Fibroblast of lung (primary cell): Measurements from ENCODE around the gene GDF10. TPM values are rescaled to one million over a fixed set of nuclear protein-coding genes. Genes with fewer than 3 reads are reported as not detected.

Experiments used
- DNase-seq, 2 donors: peaks; one replicate each; pipeline versions ENCODE4 v3.0.0 to v3.0.0-alpha.2; 2010; ENCODE audit warnings: low read depth in 2 of 2
- H2AFZ ChIP-seq: 2 replicates; pipeline ENCODE4 v1.5.1; 2012; ENCODE audit warnings: low read length, control low read depth, inconsistent platforms
- H3K27ac ChIP-seq: 2 replicates; pipeline ENCODE4 v1.5.1; 2011; ENCODE audit warnings: low read length, control low read depth; ENCODE audit not compliant: insufficient read depth
- H3K27me3 ChIP-seq: 2 replicates; pipeline ENCODE4 v1.5.1; 2011; ENCODE audit warnings: mild to moderate bottlenecking, low read length; ENCODE audit not compliant: control insufficient read depth, insufficient read depth
- H3K36me3 ChIP-seq: 2 replicates; pipeline ENCODE4 v1.5.1; 2011; ENCODE audit warnings: low read length; ENCODE audit not compliant: control insufficient read depth, insufficient read depth
- H3K4me1 ChIP-seq: 2 replicates; pipeline ENCODE4 v1.5.1; 2011; ENCODE audit warnings: low read length; ENCODE audit not compliant: control insufficient read depth, insufficient read depth; ENCODE audit errors: extremely low read depth
- H3K4me2 ChIP-seq: 2 replicates; pipeline ENCODE4 v1.5.1; 2011; ENCODE audit warnings: low read length, control low read depth; ENCODE audit not compliant: insufficient read depth; ENCODE audit errors: extremely low read depth
- H3K4me3 ChIP-seq, 4 experiments: fragments of 200-600 bp in 1 of 4; sonication (generic) in 1 of 4; replicated peaks in 1 of 4; 2 replicates each; pipeline ENCODE4 v1.5.1; 2011 to 2016; ENCODE audit warnings: low read length in 4 of 4, low read depth in 3 of 4, mild to moderate bottlenecking in 3 of 4, control low read depth in 2 of 4, inconsistent platforms in 1 of 4, mixed read lengths in 1 of 4; ENCODE audit not compliant: insufficient read depth in 1 of 4; ENCODE audit errors: control extremely low read depth in 1 of 4
- H3K79me2 ChIP-seq: 2 replicates; pipeline ENCODE4 v1.5.1; 2012; ENCODE audit warnings: mild to moderate bottlenecking, low read length, inconsistent platforms; ENCODE audit not compliant: control insufficient read depth, insufficient read depth
- H3K9ac ChIP-seq: 2 replicates; pipeline ENCODE4 v1.5.1; 2011; ENCODE audit warnings: mild to moderate bottlenecking, low read length, control low read depth; ENCODE audit not compliant: insufficient read depth
- H3K9me3 ChIP-seq: 2 replicates; pipeline ENCODE4 v1.5.1; 2012; ENCODE audit warnings: low read depth, low read length; ENCODE audit not compliant: control insufficient read depth, insufficient read depth
- H4K20me1 ChIP-seq: 2 replicates; pipeline ENCODE4 v1.5.1; 2011; ENCODE audit warnings: low read length; ENCODE audit not compliant: control insufficient read depth, insufficient read depth; ENCODE audit errors: extremely low read depth
- CTCF ChIP-seq, 2 donors: IDR thresholded peaks in 1 of 2; conservative IDR thresholded peaks in 1 of 2; 1 replicate in 1 of 2; 2 replicates in 1 of 2; pipeline ENCODE4 v1.5.1; 2011 to 2012; ENCODE audit warnings: low read length in 2 of 2, control low read depth in 1 of 2, inconsistent platforms in 1 of 2, low read depth in 1 of 2, mild to moderate bottlenecking in 1 of 2
- EZH2 ChIP-seq: IDR thresholded peaks from 2 replicates; pipeline ENCODE4 v1.5.1; 2012; ENCODE audit warnings: low read length, control low read depth, mild to moderate bottlenecking; ENCODE audit errors: missing control alignments
- polyA plus RNA-seq, 2 donors: library from polyadenylated mRNA; depleted of rRNA in 1 of 2; stranded (reverse) in 1 of 2; unstranded in 1 of 2; fragments of >200 nt; gene quantifications; 2 replicates each; pipeline ENCODE4 v1.2.1, GENCODE V29; 2011 to 2012; ENCODE audit warnings: missing spikeins in 1 of 2
- total RNA-seq: library from RNA; depleted of rRNA; stranded (reverse); fragments of >200 nt; gene quantifications from 2 replicates; pipeline ENCODE4 v1.2.1, GENCODE V29; 2014

Gene GDF10
- total and polyA plus RNA-seq, 2 donors (not counting 1 experiment from before 2014, with no cell fraction given): 6.2 to 25.1 TPM

DNA sequence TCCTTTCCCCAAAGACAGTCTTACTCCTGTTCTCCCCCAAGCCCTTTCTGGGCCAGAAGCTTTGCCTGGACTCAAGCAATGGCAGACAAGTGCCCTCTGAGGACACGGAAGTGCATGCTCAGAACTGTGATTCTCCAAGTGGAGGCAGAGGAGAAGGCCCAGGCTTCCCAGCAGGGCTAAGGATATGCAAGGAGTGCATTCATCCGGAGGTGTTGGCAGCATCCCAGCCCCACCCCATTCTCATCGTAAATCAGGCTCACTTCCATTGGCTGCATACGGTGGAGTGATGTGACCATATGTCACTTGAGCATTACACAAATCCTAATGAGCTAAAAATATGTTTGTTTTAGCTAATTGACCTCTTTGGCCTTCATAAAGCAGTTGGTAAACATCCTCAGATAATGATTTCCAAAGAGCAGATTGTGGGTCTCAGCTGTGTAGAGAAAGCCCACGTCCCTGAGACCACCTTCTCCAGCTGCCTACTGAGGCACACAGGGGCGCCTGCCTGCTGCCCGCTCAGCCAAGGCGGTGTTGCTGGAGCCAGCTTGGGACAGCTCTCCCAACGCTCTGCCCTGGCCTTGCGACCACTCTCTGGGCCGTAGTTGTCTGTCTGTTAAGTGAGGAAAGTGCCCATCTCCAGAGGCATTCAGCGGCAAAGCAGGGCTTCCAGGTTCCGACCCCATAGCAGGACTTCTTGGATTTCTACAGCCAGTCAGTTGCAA lies 46.7 kb downstream of the GDF10 start:
- H4K20me1 ChIP-seq: no peaks in the 10 kb centered on the region
- no peak overlapping the region for H3K4me3 ChIP-seq
- TF ChIP-seq CTCF (conservative IDR thresholded peaks at IDR 0.05 in 1 of 2, IDR thresholded peaks at IDR 0.05 in 1 of 2; ENCODE audit: low read depth in 1 of 2, low read length in 2 of 2): no peak
- no peak for TF ChIP-seq EZH2
- DNase-seq: peak in 1 of 2 donors; percentile 31
- no peak overlapping the region for H3K4me2 ChIP-seq
- H3K27me3 ChIP-seq: no peaks in the 10 kb centered on the region
- no peak overlapping the region for H3K27ac ChIP-seq
- H3K4me1 ChIP-seq: no peaks in the 10 kb centered on the region
- no peaks in the 10 kb centered on the region for H3K9me3 ChIP-seq
- H2AFZ ChIP-seq: no peak overlapping the region
- no peak overlapping the region for H3K9ac ChIP-seq
- no peaks in the 10 kb centered on the region for H3K79me2 ChIP-seq
- no peaks in the 10 kb centered on the region for H3K36me3 ChIP-seq

DNA sequence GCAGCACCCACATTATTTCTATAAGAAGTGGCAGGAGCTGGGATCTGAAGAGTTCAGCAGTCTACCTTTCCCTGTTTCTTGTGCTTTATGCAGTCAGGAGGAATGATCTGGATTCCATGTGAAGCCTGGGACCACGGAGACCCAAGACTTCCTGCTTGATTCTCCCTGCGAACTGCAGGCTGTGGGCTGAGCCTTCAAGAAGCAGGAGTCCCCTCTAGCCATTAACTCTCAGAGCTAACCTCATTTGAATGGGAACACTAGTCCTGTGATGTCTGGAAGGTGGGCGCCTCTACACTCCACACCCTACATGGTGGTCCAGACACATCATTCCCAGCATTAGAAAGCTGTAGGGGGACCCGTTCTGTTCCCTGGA lies 47.3 kb downstream of the GDF10 start:
- H3K4me1 ChIP-seq: no peaks in the 10 kb centered on the region
- no peaks in the 10 kb centered on the region for H3K36me3 ChIP-seq
- no peaks in the 10 kb centered on the region for H3K27me3 ChIP-seq
- no peaks in the 10 kb centered on the region for H4K20me1 ChIP-seq
- H3K79me2 ChIP-seq: no peaks in the 10 kb centered on the region
- TF ChIP-seq CTCF (conservative IDR thresholded peaks at IDR 0.05 in 1 of 2, IDR thresholded peaks at IDR 0.05 in 1 of 2; ENCODE audit: low read depth in 1 of 2, low read length in 2 of 2): no peak
- no peak for TF ChIP-seq EZH2
- H3K4me2 ChIP-seq: no peak overlapping the region
- DNase-seq: no peak
- H2AFZ ChIP-seq: no peak overlapping the region
- H3K27ac ChIP-seq: no peak overlapping the region
- H3K4me3 ChIP-seq: no peak overlapping the region
- H3K9ac ChIP-seq: no peak overlapping the region
- H3K9me3 ChIP-seq: no peaks in the 10 kb centered on the region

DNA sequence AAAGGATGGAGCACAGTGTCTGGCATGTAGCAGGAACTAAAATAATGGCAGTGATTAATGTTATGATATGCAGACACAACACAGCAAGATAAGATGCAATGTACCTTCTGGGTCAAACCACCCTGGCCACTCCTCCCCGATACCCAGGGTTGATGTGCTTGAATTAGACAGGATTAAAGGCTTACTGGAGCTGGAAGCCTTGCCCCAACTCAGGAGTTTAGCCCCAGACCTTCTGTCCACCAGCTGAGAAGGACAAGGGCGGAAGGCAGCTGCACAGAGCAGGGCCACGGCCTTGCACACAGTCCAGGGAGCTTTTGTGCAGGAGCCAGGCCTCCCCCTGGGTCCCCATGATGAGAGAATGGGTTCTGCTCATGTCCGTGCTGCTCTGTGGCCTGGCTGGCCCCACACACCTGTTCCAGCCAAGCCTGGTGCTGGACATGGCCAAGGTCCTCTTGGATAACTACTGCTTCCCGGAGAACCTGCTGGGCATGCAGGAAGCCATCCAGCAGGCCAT lies 48.2 kb downstream of the GDF10 start, which contains the start of gene RBP3:
RBP3 (plus strand) TSS at position 226 of the 514 bp plus-strand sequence; CDS start at position 348, 122 bp downstream.
- no peaks in the 10 kb centered on the region for H3K9me3 ChIP-seq
- no peak within 1 kb of the TSS for H3K4me3 ChIP-seq
- H2AFZ ChIP-seq: no peak within 1 kb of the TSS
- no peak within 1 kb of the TSS for H3K9ac ChIP-seq
- TF ChIP-seq CTCF (conservative IDR thresholded peaks at IDR 0.05 in 1 of 2, IDR thresholded peaks at IDR 0.05 in 1 of 2; ENCODE audit: low read depth in 1 of 2, low read length in 2 of 2) (no peak), EZH2 (no peak)
- H4K20me1 ChIP-seq: no peaks in the 10 kb centered on the region
- no peaks in the 10 kb centered on the region for H3K4me1 ChIP-seq
- DNase-seq: no peak
- H3K79me2 ChIP-seq: no peaks in the 10 kb centered on the region
- no peaks in the 10 kb centered on the region for H3K27me3 ChIP-seq
- H3K36me3 ChIP-seq: no peaks in the 10 kb centered on the region
- H3K27ac ChIP-seq: no peak within 1 kb of the TSS
- no peak within 1 kb of the TSS for H3K4me2 ChIP-seq
